ENCODE measurements around the gene LRP2.
"Not testable (repeated sequence)": the region's sequence is repeated elsewhere in the genome, so short reads cannot be mapped to it uniquely, and the experiment has no call there.

LRP2 gene

DNA sequence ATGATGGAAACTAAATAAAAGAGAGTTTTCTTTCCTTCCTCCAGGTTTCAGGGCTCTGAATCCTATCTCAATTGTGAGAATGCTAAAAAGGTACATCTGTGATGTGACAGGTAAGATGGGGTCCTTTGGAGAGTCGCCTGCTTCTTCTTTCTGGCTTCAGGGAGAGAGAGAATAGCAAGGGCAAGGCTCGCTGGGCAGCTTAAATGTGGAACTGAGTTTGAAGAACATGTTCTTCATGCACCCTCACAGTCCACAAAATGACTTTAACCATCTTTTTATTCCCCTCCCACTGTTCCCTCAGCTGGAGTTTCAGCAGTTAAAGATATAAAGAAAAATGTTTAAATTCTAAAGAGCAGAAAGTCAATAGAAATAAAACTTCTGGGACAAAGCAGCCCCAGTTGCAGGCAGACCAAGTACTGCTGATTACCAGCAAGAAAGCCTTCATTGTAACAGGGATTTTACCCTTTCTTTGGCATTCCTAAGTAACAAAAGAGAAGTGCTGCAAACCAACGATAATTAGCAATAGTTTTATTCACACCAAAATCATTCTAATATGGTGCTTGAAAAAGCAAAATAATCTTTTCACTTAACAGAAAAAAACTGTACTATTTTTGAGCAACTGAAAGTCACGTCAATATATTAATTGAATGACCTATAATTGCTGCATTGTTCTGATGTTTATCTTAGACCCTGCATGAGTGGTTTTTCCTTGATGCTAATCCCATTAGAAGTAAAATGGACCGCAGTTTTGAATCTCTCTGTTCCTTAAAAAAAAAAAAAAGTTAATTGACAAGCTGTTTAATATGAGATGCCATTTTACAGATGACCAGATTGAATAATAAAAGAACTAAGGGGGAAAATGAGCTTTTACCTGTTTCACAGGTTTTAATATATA is 61.5 kb downstream of the LRP2 start:
- DNase-seq, result no peak

- no peak for DNase-seq
These were observed 64.3 kb downstream of the LRP2 start for GRCh38 chr2:169298007-169298406.

- no peak for DNase-seq
These were observed 68.2 kb downstream of the LRP2 start for GRCh38 chr2:169294001-169294675.

DNA sequence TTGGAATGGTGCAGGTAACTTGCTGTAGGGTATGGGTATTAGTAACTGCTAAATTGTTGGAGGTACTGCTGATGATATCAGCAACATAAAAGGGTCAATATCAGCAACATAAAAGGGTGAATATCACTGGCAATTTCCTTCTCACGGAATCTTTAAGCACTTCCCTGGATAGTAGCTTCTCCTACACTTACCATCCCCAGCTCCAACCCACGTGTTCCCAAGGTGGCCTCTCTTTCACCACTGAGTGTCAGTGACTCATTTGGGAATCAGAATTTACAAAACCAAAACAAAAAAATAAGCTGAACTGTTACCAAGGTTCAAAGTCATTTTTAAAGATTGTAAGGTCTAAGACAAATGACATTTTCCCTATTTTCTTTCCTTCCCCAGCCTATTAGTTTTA is 70.8 kb downstream of the LRP2 start:
- no peak for DNase-seq

GRCh38 chr2:169290433-169290832 is 71.9 kb downstream of the LRP2 start:
- no peak for DNase-seq

- DNase-seq, result no peak
These were observed 74.7 kb downstream of the LRP2 start for GRCh38 chr2:169287666-169288065.

- DNase-seq, result no peak
These were observed 75.6 kb downstream of the LRP2 start for GRCh38 chr2:169286624-169287231.

DNA sequence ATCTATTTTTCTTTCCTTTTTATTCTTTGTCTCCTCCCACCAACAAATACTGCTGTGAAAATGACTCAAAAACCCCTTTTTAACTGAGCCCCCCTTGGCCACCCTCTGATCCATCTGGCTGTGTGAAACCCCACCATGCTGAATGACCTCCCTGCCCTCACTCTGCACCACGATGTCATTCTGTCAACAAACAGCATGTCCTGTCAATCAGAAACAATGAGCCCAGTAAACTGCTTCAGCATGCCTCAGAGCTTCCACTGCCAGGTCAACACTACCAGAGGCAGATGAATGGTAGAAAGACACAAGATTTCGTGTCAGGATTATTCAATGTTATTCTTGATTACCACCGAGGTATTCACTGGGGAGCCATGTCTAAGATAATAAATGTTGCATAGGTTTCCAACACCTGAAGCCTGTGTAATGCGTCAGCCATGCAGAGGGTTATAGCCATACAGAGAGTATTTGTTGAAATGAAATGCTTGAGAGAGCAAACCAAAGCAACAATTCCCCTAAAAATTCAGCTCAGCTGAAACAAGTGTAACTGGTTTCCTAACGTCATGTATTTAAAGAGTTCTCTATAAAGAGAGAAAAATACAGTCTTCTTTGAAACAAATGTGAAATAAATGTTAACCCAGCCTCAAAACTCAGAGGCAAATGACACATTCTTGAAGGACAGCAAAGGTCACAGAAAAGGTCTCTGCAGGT is 76.7 kb downstream of the LRP2 start:
- no peak for DNase-seq

GRCh38 chr2:169280502-169280901 is 81.8 kb downstream of the LRP2 start:
- no peak for DNase-seq

- no peak for DNase-seq
These were observed 86.5 kb downstream of the LRP2 start for GRCh38 chr2:169275696-169276444.

- DNase-seq, result no peak
These were observed 90.3 kb downstream of the LRP2 start for GRCh38 chr2:169272010-169272409.

DNA sequence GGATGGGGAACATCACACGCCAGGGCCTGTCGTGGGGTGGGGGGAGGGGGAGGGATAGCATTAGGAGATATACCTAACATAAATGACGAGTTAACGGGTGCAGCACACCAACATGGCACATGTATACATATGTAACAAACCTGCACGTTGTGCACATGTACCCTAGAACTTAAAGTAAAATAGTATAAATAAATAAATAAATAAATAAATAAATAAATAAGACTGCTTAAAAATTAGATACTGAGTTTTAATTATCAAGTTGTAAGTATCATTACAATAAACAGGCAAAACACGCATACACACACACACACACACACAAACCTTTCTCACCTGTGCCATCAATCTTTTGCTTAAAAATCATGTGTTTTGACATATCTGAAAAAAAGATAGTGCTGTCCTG is 91.8 kb downstream of the LRP2 start:
- not testable (repeated sequence) for DNase-seq

GRCh38 chr2:169265591-169265990 is 96.7 kb downstream of the LRP2 start:
- no peak for DNase-seq

- no peak for DNase-seq
These were observed 101.3 kb downstream of the LRP2 start for GRCh38 chr2:169260846-169261642.

DNA sequence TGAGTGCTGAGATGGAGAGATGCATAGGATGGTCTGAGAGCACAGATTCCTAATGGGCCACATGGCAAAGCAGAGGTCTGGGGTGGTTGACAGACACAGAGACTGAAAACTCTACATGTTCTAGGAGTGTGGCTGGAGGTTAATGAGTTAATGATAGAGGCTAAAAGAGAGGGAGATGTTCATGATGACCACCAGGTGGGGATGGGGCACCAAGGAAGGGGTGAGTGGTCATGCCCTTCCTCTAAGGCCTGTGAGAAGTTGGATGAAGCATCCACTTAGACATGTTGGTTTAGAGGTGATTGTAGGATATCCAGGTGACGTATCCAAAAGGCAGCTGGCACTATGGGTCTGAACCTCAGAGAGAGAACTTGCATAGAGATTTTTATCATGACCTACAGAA is 102.1 kb downstream of the LRP2 start:
- DNase-seq, result no peak

- no peak for DNase-seq
These were observed 102.9 kb downstream of the LRP2 start for GRCh38 chr2:169259402-169259801.

GRCh38 chr2:169258045-169258601 is 104.2 kb downstream of the LRP2 start:
- DNase-seq, result no peak

DNA sequence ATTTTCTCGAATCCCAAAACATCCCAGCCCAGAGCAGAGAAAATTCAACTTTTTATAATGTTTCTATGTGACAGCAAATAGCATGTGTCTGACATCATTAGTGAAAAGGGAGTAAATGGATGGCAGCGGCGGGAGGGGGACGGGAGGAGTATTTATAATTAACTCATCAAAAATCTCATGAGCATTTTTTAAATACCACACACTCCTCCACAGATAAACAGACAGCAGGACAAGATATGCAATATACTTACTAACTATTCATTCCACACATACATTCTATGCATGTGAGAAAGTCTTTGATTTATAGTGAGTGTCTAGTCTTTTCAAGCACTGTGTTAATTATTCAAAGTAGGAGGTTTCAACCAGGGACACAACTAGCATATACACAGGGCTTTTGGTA is 107.6 kb downstream of the LRP2 start:
- no peak for DNase-seq

DNA sequence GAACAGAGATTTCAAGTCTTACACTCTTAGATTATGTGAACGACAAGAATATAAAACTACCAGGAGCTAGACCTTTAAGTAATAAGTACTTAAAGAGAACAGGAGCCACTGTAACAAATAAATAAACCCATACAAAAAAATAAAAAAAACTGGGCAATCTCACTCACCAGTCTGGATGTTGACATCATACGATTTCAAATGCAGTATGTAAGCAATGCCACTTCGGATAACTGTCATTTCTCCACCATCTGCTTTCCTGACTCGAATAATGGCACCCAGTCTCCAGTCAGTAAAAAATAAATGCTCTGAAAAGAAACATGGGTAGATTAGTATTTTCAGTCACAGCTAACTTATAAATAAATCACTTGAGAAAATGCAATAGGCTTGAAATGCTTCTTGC is 115.1 kb downstream of the LRP2 start:
- no peak for DNase-seq

GRCh38 chr2:169240405-169240804 is 121.9 kb downstream of the LRP2 start:
- no peak for DNase-seq

- no peak for DNase-seq
These were observed 124.4 kb downstream of the LRP2 start for GRCh38 chr2:169237939-169238338.
